ENCODE measurements around the gene ZMPSTE24.

- TF ChIP-seq CTCF (optimal IDR thresholded peaks at IDR 0.05 in 1 of 3, IDR thresholded peaks at IDR 0.05 in 1 of 3, conservative IDR thresholded peaks at IDR 0.05 in 1 of 3; ENCODE audit: extremely low read depth in 1 of 3, insufficient read depth in 2 of 3, low read length in 3 of 3) (no peak), EZH2 (IDR thresholded peaks at IDR 0.05; ENCODE audit: low read length) (no peak)
Measured at GRCh38 chr1:40270152-40270834, 12.3 kb downstream of the ZMPSTE24 start.
